Bronchial epithelial cell (primary cell): ENCODE measurements around the gene IMPA2. TPM values are rescaled to one million over a fixed set of nuclear protein-coding genes. Genes with fewer than 3 reads are reported as not detected.
"Not testable (repeated sequence)": the region's sequence is repeated elsewhere in the genome, so short reads cannot be mapped to it uniquely, and the experiment has no call there.

Source experiments
- DNase-seq: peaks from one replicate; pipeline ENCODE4 v3.0.0-alpha.2; 2010; ENCODE audit warnings: low read depth
- FAIRE-seq: peaks from 2 replicates; lab custom pipeline; 2011; peaks lifted over from hg19 to GRCh38; lab: Jason Lieb, UNC
- H3K27me3 ChIP-seq: 2 replicates; pipeline ENCODE4 v1.5.1; 2011; ENCODE audit warnings: low read length; ENCODE audit not compliant: control insufficient read depth, insufficient read depth
- H3K36me3 ChIP-seq: 2 replicates; pipeline ENCODE4 v1.5.1; 2011; ENCODE audit warnings: low read length; ENCODE audit not compliant: control insufficient read depth, insufficient read depth
- H3K4me3 ChIP-seq: 2 replicates; pipeline ENCODE4 v1.5.1; 2011; ENCODE audit warnings: mild to moderate bottlenecking, low read depth, low read length, control low read depth
- total RNA-seq: library from RNA; depleted of rRNA; stranded (reverse); fragments of >200 nt; gene quantifications from 2 replicates; pipeline ENCODE4 v1.2.1, GENCODE V29; 2014
- TF ChIP-seq, protein P1 (sequence below): IDR thresholded peaks from 2 replicates; pipeline ENCODE4 v1.5.1; 2011; ENCODE audit warnings: mild to moderate bottlenecking, moderate library complexity, low read length, control low read depth, inconsistent platforms; ENCODE audit not compliant: insufficient read depth, severe bottlenecking

Gene IMPA2
- total RNA-seq, 1 donor from 2014 or later: 66.1 TPM

DNA sequence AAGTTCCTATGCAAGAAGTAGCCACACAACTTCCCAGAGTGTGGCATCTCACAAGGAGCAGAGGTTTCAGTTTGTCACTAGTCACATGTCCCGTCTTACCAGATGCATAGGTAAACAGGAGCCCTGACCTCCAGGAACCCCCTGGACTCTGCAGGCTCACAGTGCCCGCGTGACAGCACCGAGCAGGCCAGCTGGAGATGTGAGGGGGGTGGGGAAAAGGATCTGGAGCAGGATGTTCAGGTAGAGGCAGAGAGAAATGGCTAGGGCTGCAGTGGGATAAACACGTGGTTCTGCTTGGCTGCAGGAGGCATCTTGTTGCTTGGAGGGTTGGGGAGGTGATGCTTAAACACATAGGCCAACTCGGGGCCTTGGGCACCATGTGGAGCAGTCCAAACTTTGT is 54.2 kb downstream of the IMPA2 start:
- Histone ChIP-seq H3K4me3 (no peak overlapping the region), H3K36me3 (peaks cover 2% of the 10 kb centered on the region), H3K27me3 (no peaks in the 10 kb centered on the region)
- DNase-seq (no peak), FAIRE-seq (no peak)
- TF ChIP-seq, protein P1, sequence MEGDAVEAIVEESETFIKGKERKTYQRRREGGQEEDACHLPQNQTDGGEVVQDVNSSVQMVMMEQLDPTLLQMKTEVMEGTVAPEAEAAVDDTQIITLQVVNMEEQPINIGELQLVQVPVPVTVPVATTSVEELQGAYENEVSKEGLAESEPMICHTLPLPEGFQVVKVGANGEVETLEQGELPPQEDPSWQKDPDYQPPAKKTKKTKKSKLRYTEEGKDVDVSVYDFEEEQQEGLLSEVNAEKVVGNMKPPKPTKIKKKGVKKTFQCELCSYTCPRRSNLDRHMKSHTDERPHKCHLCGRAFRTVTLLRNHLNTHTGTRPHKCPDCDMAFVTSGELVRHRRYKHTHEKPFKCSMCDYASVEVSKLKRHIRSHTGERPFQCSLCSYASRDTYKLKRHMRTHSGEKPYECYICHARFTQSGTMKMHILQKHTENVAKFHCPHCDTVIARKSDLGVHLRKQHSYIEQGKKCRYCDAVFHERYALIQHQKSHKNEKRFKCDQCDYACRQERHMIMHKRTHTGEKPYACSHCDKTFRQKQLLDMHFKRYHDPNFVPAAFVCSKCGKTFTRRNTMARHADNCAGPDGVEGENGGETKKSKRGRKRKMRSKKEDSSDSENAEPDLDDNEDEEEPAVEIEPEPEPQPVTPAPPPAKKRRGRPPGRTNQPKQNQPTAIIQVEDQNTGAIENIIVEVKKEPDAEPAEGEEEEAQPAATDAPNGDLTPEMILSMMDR: no peak

DNA sequence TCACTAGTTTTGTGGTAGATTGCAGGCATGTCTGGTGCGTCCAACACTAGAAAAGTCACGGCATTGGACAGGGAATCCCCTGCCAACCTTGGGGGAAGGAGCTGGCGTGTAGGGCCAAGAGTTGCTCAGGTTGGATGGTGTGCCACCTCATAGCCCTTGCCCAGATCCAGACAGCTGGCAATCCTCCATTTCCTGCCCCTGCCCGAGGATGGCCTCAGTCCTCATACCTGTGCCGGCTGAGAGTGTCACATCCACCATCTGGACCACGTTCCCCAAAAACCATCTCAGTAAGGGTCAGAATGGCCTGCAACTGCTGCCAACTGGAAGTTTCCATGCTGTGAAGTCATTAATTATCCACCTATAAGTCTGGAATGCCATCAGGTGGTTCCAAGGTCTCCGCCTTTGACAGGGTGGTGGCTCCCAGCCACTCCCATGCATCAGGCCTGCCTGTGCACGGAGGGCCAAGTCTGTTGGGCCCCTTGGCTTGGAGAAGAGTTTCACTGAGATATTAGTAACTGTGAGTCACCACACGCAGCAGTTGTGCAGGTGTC is 55.0 kb downstream of the IMPA2 start:
- no peaks in the 10 kb centered on the region for H3K36me3 ChIP-seq
- H3K4me3 ChIP-seq: no peak overlapping the region
- DNase-seq (peak; percentile 60), FAIRE-seq (no peak)
- TF ChIP-seq, protein P1: no peak
- no peaks in the 10 kb centered on the region for H3K27me3 ChIP-seq

DNA sequence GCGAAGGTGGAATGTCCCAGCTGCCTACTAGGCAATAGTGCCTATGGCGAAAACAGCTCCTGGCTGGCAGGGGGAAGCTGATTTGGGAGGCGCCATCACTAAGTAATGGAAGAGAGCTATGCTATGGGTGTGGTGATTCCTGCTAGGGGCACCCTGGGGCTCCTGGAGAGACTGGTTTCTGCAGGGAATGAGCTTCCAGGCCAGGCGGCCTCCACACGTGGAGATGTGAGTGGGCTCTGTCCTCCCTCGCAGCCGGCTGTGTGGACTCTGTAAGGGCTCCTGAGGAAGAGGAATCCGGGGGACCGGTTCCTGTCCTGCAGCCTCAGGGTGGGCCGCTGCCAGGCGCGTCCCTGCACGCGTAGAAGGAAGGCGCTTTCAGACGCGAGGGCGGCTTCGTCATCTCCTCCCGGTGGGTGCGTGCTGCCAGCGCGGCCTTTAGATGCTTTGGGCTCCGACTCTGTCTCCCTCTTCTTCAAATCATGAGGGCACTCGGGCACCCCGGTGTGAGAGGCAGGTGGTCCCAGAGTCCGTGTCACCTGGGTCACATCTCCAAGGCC is 56.9 kb downstream of the IMPA2 start:
- Histone ChIP-seq H3K36me3 (no peaks in the 10 kb centered on the region), H3K27me3 (no peaks in the 10 kb centered on the region), H3K4me3 (peak overlapping the region; percentile 49)
- FAIRE-seq: no peak
- DNase-seq: peak; percentile 44
- TF ChIP-seq, protein P1: no peak

DNA sequence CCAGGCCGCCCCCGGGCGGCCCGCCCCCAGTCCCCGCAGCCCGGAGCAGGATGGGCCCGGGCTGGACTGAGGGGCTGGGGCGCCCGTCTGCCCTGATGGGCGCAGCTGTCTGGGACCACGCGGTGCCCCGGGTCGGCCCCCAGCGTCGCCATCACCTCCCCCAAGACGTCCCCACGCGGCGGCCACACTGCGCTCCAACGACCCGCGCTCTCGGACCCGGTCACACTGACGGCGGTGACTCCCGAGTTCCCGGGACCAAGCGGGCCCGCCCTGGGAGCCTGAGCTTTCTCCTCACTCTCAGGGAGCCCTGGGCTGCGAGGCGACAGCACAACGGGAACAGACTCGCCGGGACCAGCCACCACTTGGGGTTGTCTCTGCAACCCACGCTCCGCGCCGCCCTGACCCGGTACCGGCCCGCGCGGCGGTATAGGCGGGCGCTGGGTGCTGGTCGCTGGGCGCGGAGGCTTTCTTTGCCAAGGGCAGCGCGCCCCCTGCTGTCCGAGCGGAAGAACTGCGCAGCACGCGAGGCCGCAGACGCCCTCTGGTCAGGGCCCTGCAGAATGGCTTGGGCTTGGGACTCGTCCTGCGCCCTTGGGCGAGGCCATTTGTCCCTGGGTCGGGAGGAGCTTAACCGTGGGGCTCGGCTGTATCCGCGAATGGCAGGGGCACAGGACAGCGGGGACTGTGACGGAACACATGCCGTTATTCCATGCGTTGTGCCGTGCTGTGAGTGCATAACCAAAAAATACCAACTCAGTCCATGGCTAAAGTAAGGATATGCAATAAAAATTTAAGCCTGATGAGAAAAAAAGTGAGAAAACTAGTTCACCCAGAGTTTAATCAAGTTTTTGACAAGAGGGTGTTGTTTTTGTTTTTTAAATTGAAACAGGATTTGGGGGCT is 57.6 kb downstream of the IMPA2 start:
- TF ChIP-seq, protein P1: peak; percentile 98
- no peak for FAIRE-seq
- no peaks in the 10 kb centered on the region for H3K27me3 ChIP-seq
- H3K4me3 ChIP-seq: peak overlapping the region; percentile 49
- H3K36me3 ChIP-seq: no peaks in the 10 kb centered on the region
- peak; percentile 37 for DNase-seq

DNA sequence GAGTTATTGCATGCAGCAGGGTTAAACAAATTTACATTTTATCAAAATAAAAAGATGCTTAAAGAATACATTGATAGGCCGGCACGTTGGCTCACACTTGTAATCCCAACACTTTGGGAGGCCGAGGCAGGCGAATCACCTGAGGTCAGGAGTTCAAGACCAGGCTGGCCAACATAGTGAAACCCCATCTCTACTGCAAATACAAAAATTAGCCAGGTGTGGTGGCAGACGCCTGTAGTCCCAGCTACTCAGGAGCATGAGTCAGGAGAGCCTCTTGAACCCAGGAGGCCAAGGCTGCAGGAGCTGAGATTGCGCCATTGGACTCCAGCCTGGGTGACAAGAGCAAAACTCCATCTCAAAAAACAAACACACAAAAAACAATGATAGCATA is 58.2 kb downstream of the IMPA2 start:
- not testable (repeated sequence) for DNase-seq

DNA sequence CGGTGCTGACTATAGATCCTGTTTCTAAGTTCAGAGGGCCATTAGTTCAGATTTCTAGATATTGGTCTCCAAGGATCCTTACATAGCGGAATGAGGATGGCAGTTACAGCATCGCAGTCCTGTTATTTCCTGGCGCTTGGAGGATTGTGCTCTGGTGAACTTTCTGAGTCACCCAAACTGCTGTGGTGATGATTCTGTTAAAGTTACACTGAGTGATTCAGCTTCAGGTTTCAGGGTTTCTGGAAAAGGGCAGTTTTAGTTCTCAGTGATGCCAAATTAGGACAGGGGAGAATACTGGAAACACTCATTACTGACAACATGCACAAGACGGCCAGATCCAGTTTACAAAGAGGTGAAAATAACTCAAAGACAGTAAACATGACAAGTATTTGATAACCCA is 60.3 kb downstream of the IMPA2 start:
- TF ChIP-seq, protein P1: no peak
- FAIRE-seq (no peak), DNase-seq (peak; percentile 80)
- no peaks in the 10 kb centered on the region for H3K27me3 ChIP-seq
- H3K36me3 ChIP-seq: no peaks in the 10 kb centered on the region
- no peak overlapping the region for H3K4me3 ChIP-seq

More for the DNA sequence above, 58.2 kb downstream of the IMPA2 start:
- not testable (repeated sequence) for H3K36me3 ChIP-seq, H3K4me3 ChIP-seq, FAIRE-seq, H3K27me3 ChIP-seq
